H1 (cell line): ENCODE data around the gene R3HCC1L. TPM values are rescaled to one million over a fixed set of nuclear protein-coding genes. Genes with fewer than 3 reads are reported as not detected.

Source experiments
- CTCF ChIA-PET: fragments of 300-600 bp; sonication (Branson Sonifier 250); formaldehyde crosslinking; loops from one replicate; lab custom pipeline; 2021; ENCODE audit not compliant: partially characterized antibody; lab: Charles Lee
- POLR2A ChIA-PET: fragments of 300-600 bp; sonication (Branson Sonifier 250); formaldehyde crosslinking; loops from one replicate; lab custom pipeline; 2021; ENCODE audit warnings: inconsistent platforms; ENCODE audit not compliant: partially characterized antibody; lab: Charles Lee
- DNase-seq, 2 experiments: peaks; one replicate each; pipeline versions ENCODE4 v3.0.0 to v3.0.0-alpha.2; 2010 to 2022; ENCODE audit warnings: low spot score in 2 of 2, low read depth in 1 of 2, mixed read lengths in 1 of 2
- FAIRE-seq: peaks from 2 replicates; lab custom pipeline; 2011; peaks lifted over from hg19 to GRCh38; lab: Jason Lieb, UNC
- H2AFZ ChIP-seq: 2 replicates; pipeline ENCODE4 v1.8.1; 2012; ENCODE audit warnings: low read length, inconsistent platforms
- H2AK5ac ChIP-seq: 2 replicates; pipeline ENCODE4 v1.6.1; 2013; ENCODE audit warnings: low read depth, low read length
- H2BK120ac ChIP-seq: replicated peaks from 2 replicates; pipeline ENCODE3; 2013; ENCODE audit warnings: low read depth, low read length, inconsistent platforms
- H2BK12ac ChIP-seq: 2 replicates; pipeline ENCODE4 v1.6.1; 2013; ENCODE audit warnings: low read depth, low read length
- H2BK15ac ChIP-seq: 2 replicates; pipeline ENCODE4 v1.6.1; 2013; ENCODE audit warnings: low read length
- H2BK20ac ChIP-seq: 2 replicates; pipeline ENCODE4 v1.6.1; 2013; ENCODE audit warnings: low read length
- H2BK5ac ChIP-seq: 2 replicates; pipeline ENCODE4 v1.6.1; 2013; ENCODE audit warnings: low read depth, low read length
- H3K14ac ChIP-seq: 2 replicates; pipeline ENCODE4 v1.6.1; 2013; ENCODE audit warnings: inconsistent platforms; ENCODE audit not compliant: insufficient read length
- H3K18ac ChIP-seq: 2 replicates; pipeline ENCODE4 v1.6.1; 2013; ENCODE audit warnings: low read length; ENCODE audit errors: extremely low read depth
- H3K23ac ChIP-seq: 2 replicates; pipeline ENCODE4 v1.6.1; 2013; ENCODE audit warnings: inconsistent platforms; ENCODE audit not compliant: insufficient read length
- H3K23me2 ChIP-seq: 2 replicates; pipeline ENCODE4 v1.6.1; 2013; ENCODE audit warnings: low read depth, low read length
- H3K27ac ChIP-seq: 2 replicates; pipeline ENCODE4 v1.6.1; 2011; ENCODE audit warnings: low read depth, low read length, inconsistent platforms
- H3K27me3 ChIP-seq, 4 experiments: replicated peaks in 1 of 4; 1 replicate in 1 of 4; 2 replicates in 3 of 4; pipeline versions ENCODE4 v1.6.1 to v1.8.1; 2011 to 2013; ENCODE audit warnings: low read length in 3 of 4, mild to moderate bottlenecking in 3 of 4, inconsistent platforms in 2 of 4, mixed read lengths in 2 of 4, moderate library complexity in 1 of 4; ENCODE audit not compliant: control insufficient read depth in 3 of 4, insufficient read depth in 3 of 4; ENCODE audit errors: extremely low read depth in 1 of 4
- H3K36me3 ChIP-seq, 4 experiments: 2 replicates each; pipeline versions ENCODE4 v1.6.1 to v1.8.1; 2011 to 2013; ENCODE audit warnings: mild to moderate bottlenecking in 4 of 4, low read length in 3 of 4, moderate library complexity in 2 of 4, control low read depth in 1 of 4, inconsistent platforms in 1 of 4; ENCODE audit not compliant: insufficient read depth in 4 of 4, control insufficient read depth in 2 of 4
- H3K4ac ChIP-seq: replicated peaks from 2 replicates; pipeline ENCODE3; 2013; ENCODE audit warnings: low read length, low read depth, mixed read lengths, inconsistent platforms; ENCODE audit not compliant: insufficient read length
- H3K4me1 ChIP-seq, 4 experiments: replicated peaks in 1 of 4; 1 replicate in 1 of 4; 2 replicates in 3 of 4; pipeline versions ENCODE4 v1.6.1 to v1.8.1; 2011 to 2013; ENCODE audit warnings: low read length in 3 of 4, inconsistent platforms in 2 of 4, mixed read lengths in 1 of 4; ENCODE audit not compliant: insufficient read depth in 4 of 4, control insufficient read depth in 3 of 4
- H3K4me2 ChIP-seq, 2 experiments: 2 replicates each; pipeline versions ENCODE4 v1.6.1 to v1.8.1; 2011 to 2013; ENCODE audit warnings: low read depth in 2 of 2, low read length in 2 of 2, control low read depth in 1 of 2, inconsistent platforms in 1 of 2, mild to moderate bottlenecking in 1 of 2; ENCODE audit not compliant: insufficient read depth in 1 of 2
- H3K4me3 ChIP-seq, 4 experiments: fragments of 200-600, 300-600 bp in 1 of 4; sonication (generic), shearing (Covaris generic), sonication (Bioruptor Twin) in 1 of 4; 2 replicates each; pipeline versions ENCODE4 v1.5.1 to v1.8.1; 2011 to 2016; ENCODE audit warnings: low read length in 4 of 4, low read depth in 3 of 4, control low read depth in 2 of 4, inconsistent platforms in 2 of 4, mild to moderate bottlenecking in 2 of 4, mixed read lengths in 1 of 4, moderate library complexity in 1 of 4; ENCODE audit not compliant: insufficient read depth in 2 of 4; ENCODE audit errors: extremely low read depth in 1 of 4
- H3K56ac ChIP-seq: replicated peaks from 2 replicates; pipeline ENCODE3; 2013; ENCODE audit warnings: low read depth, mild to moderate bottlenecking, mixed read lengths, low read length, inconsistent platforms; ENCODE audit not compliant: insufficient read length
- H3K79me1 ChIP-seq: 2 replicates; pipeline ENCODE4 v1.6.1; 2013; ENCODE audit warnings: low read depth, low read length, control low read depth
- H3K79me2 ChIP-seq, 2 experiments: 2 replicates each; pipeline versions ENCODE4 v1.6.1 to v1.8.1; 2012 to 2013; ENCODE audit warnings: low read length in 2 of 2, mild to moderate bottlenecking in 2 of 2, inconsistent platforms in 1 of 2; ENCODE audit not compliant: insufficient read depth in 2 of 2, control insufficient read depth in 1 of 2
- H3K9ac ChIP-seq, 4 experiments: replicated peaks in 1 of 4; 1 replicate in 1 of 4; 2 replicates in 3 of 4; pipeline versions ENCODE4 v1.6.1 to v1.8.1; 2011 to 2013; ENCODE audit warnings: low read depth in 3 of 4, low read length in 3 of 4, control low read depth in 2 of 4, mild to moderate bottlenecking in 2 of 4, moderate library complexity in 2 of 4, inconsistent platforms in 1 of 4; ENCODE audit errors: extremely low read depth in 1 of 4
- H3K9me3 ChIP-seq, 2 experiments: 2 replicates each; pipeline versions ENCODE4 v1.6.1 to v1.8.1; 2012 to 2013; ENCODE audit warnings: mild to moderate bottlenecking in 2 of 2, moderate library complexity in 2 of 2, control low read depth in 1 of 2, inconsistent platforms in 1 of 2, low read depth in 1 of 2, low read length in 1 of 2, mixed read lengths in 1 of 2; ENCODE audit not compliant: insufficient read depth in 2 of 2
- H4K20me1 ChIP-seq, 2 experiments: replicated peaks in 1 of 2; 2 replicates each; pipeline versions ENCODE3 to v1.8.1; 2011 to 2013; ENCODE audit warnings: inconsistent platforms in 2 of 2, low read length in 2 of 2, mild to moderate bottlenecking in 1 of 2; ENCODE audit not compliant: insufficient read depth in 2 of 2, control insufficient read depth in 1 of 2
- H4K5ac ChIP-seq: 2 replicates; pipeline ENCODE4 v1.6.1; 2013; ENCODE audit warnings: low read length, low read depth, mixed read lengths, inconsistent platforms; ENCODE audit not compliant: insufficient read length
- H4K8ac ChIP-seq: 2 replicates; pipeline ENCODE4 v1.8.0; 2013; ENCODE audit warnings: mild to moderate bottlenecking, moderate library complexity, low read length, inconsistent platforms; ENCODE audit not compliant: insufficient read depth; ENCODE audit errors: extremely low read depth
- H4K91ac ChIP-seq: replicated peaks from 2 replicates; pipeline ENCODE3; 2013; ENCODE audit warnings: low read length, mixed read lengths, inconsistent platforms; ENCODE audit not compliant: insufficient read length
- CBX8 ChIP-seq: fragments of 300-800, 300-1000 bp; sonication (generic); IDR thresholded peaks from 2 replicates; pipeline ENCODE4 v1.7.1; 2016; ENCODE audit warnings: low read depth, low read length, borderline replicate concordance
- CHD2 ChIP-seq: IDR thresholded peaks from 2 replicates; pipeline ENCODE4 v1.6.1; 2012; ENCODE audit warnings: low read length, improper control_type of control experiment
- JUN ChIP-seq: IDR thresholded peaks from 2 replicates; pipeline ENCODE4 v1.6.1; 2011; ENCODE audit warnings: low read depth, mild to moderate bottlenecking, improper control_type of control experiment, low read length
- KDM1A ChIP-seq: fragments of 200-600, 300-600 bp; sonication (generic); IDR thresholded peaks from 2 replicates; pipeline ENCODE4 v1.7.1; 2016; ENCODE audit warnings: mild to moderate bottlenecking, low read length, borderline replicate concordance
- MAFK ChIP-seq: IDR thresholded peaks from 2 replicates; pipeline ENCODE4 v1.6.1; 2012; ENCODE audit warnings: low read depth, mild to moderate bottlenecking, improper control_type of control experiment, low read length
- TAF7 ChIP-seq: optimal IDR thresholded peaks from 2 replicates; pipeline ENCODE3; 2011; ENCODE audit warnings: low read depth, mild to moderate bottlenecking, inconsistent platforms, low read length, moderate library complexity, borderline replicate concordance
- WGBS, 2 experiments: shearing (Covaris generic) in 1 of 2; methylation state at CpG; one replicate each; pipeline versions ENCODE4 v1.1.6 to v1.1.7; 2013 to 2015; ENCODE audit warnings: low lambda C conversion rate in 2 of 2, mixed read lengths in 2 of 2, inconsistent platforms in 1 of 2, low coverage in 1 of 2, missing lambda C conversion rate in 1 of 2; ENCODE audit not compliant: insufficient replicate concordance in 2 of 2, insufficient coverage in 1 of 2, insufficient read length in 1 of 2; ENCODE audit errors: extremely low coverage in 1 of 2, missing lambda C conversion rate in 1 of 2; 5-methylcytosine and 5-hydroxymethylcytosine counted together
- polyA plus RNA-seq, 7 experiments: library from polyadenylated mRNA; depleted of rRNA in 3 of 7; stranded (reverse) in 5 of 7; unstranded in 2 of 7; fragments of >200 nt in 5 of 7; fragments of 200-250 nt in 2 of 7; gene quantifications; 1 replicate in 5 of 7; 2 replicates in 1 of 7; 4 replicates in 1 of 7; pipeline versions ENCODE4 v1.2.1 to v1.2.3, GENCODE V29; 2011 to 2013; ENCODE audit warnings: missing spikeins in 2 of 7, mixed read lengths in 2 of 7
- total RNA-seq: library from RNA; stranded (reverse); fragmentation: NEBNext Ultra II Directional; extraction: Animal tissue kit (Norgen Biotek cat#: 25700); gene quantifications from 2 replicates; pipeline ENCODE4 v1.2.1, GENCODE V29; 2021

The R3HCC1L gene
- total and polyA plus RNA-seq, 2 of the 8 experiments (the other 6 are each of a cell fraction or from before 2014, with no cell fraction given) = 6.9 to 13.9 TPM

DNA sequence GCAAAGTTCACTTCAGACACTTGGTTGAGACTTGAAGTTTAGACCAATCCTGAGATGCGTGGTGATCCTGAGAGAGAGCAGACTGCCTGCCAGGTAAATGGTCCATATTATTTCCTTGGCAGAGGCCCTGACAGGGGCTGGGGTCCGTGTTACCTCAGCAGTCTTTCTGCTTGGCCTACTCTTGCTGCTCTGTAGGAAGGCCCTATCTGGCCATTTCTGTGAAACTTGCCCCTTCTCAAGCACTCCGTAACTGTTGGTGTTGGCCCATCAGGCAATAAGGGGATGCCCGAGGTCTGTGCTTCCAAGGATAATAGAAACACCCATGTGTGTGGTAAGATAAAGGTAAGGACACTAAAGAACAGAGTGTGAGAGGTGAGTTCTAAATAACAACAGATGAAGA, 113.6 kb downstream of the R3HCC1L start:
- H3K14ac ChIP-seq = no peak overlapping the region
- DNase-seq (no peak), FAIRE-seq (no peak)
- no peak overlapping the region for H3K4me2 ChIP-seq
- no peak overlapping the region for H3K56ac ChIP-seq
- no peak overlapping the region for H3K9ac ChIP-seq
- no peak overlapping the region for H4K5ac ChIP-seq
- H2BK20ac ChIP-seq = no peak overlapping the region
- H2BK12ac ChIP-seq = no peak overlapping the region
- H3K79me1 ChIP-seq = no peaks in the 10 kb centered on the region
- H4K91ac ChIP-seq = no peak overlapping the region
- ChIA-PET CTCF (interaction anchor here (0.7 to 2.5 kb wide), 5 partner anchors 15 to 999 kb away, joined by 3 to 14 read pairs (median 4); no protein-coding TSS in a partner anchor), POLR2A (interaction anchor here (1.3 kb wide), 1 partner anchor 21 kb away, joined by 4 read pairs; no protein-coding TSS in a partner anchor)
- no peak for TF ChIP-seq JUN
- no peak for TF ChIP-seq TAF7
- no peak for TF ChIP-seq KDM1A
- TF ChIP-seq MAFK = no peak
- TF ChIP-seq CHD2 = no peak
- TF ChIP-seq CBX8 = no peak
- H2AFZ ChIP-seq = no peak overlapping the region
- H3K4ac ChIP-seq = no peak overlapping the region
- no peak overlapping the region for H4K8ac ChIP-seq
- H3K18ac ChIP-seq = no peak overlapping the region
- H3K4me1 ChIP-seq = peaks cover 0 to 5% (median under 1%) of the 10 kb centered on the region in 4 experiments; a peak in 3 of 7 replicates
- H3K23me2 ChIP-seq = no peaks in the 10 kb centered on the region
- 94% methylated on average over 4 of the region's 4 CpGs; no CpG with 5 or more reads in 1 of the 2 experiments for WGBS, 2 experiments
- H3K27me3 ChIP-seq = no peaks in the 10 kb centered on the region
- no peak overlapping the region for H2AK5ac ChIP-seq
- no peaks in the 10 kb centered on the region for H3K79me2 ChIP-seq
- H3K9me3 ChIP-seq = no peaks in the 10 kb centered on the region
- no peak overlapping the region for H3K27ac ChIP-seq
- H2BK5ac ChIP-seq = no peak overlapping the region
- H4K20me1 ChIP-seq = no peaks in the 10 kb centered on the region
- H3K23ac ChIP-seq = no peak overlapping the region
- no peak overlapping the region for H3K4me3 ChIP-seq
- no peak overlapping the region for H2BK120ac ChIP-seq
- peaks cover 0 to 15% (median 8%) of the 10 kb centered on the region in 4 experiments; a peak in 6 of 8 replicates for H3K36me3 ChIP-seq
- no peak overlapping the region for H2BK15ac ChIP-seq
